SU-DHL-6 (cell line): ENCODE measurements around the gene PCYT2.

ENCODE experiments used
- H2AFZ ChIP-seq: fragments of 200-600 bp; sonication (generic); 2 replicates; pipeline ENCODE4 v1.6.1; 2014; ENCODE audit warnings: low read depth, mild to moderate bottlenecking, moderate library complexity, mixed read lengths, antibody characterized with exemption, low read length; ENCODE audit not compliant: severe bottlenecking
- H3F3A ChIP-seq: fragments of 200-600 bp; shearing (Covaris generic); 2 replicates; pipeline ENCODE4 v1.6.0; 2016; ENCODE audit warnings: antibody characterized with exemption, mild to moderate bottlenecking; ENCODE audit not compliant: insufficient read depth
- H3K27ac ChIP-seq: fragments of 200-600 bp; sonication (generic); 2 replicates; pipeline ENCODE4 v1.5.1; 2016; ENCODE audit warnings: low read depth, mild to moderate bottlenecking, low read length, moderate library complexity, mixed read lengths
- H3K27me3 ChIP-seq: fragments of 200-600 bp; sonication (generic), shearing (Covaris generic); 2 replicates; pipeline ENCODE4 v1.6.0; 2014; ENCODE audit warnings: mild to moderate bottlenecking, low read length
- H3K36me3 ChIP-seq: fragments of 200-600 bp; sonication (generic); 2 replicates; pipeline ENCODE4 v1.6.1; 2014; ENCODE audit warnings: mild to moderate bottlenecking, low read length, mixed read lengths
- H3K4me2 ChIP-seq: fragments of 300-600, 200-600 bp; shearing (Covaris generic), sonication (generic); 2 replicates; pipeline ENCODE4 v1.6.0; 2014; ENCODE audit warnings: low read length, low read depth, mild to moderate bottlenecking; ENCODE audit not compliant: poor library complexity, severe bottlenecking
- H3K4me3 ChIP-seq: fragments of 200-600 bp; sonication (generic); 2 replicates; pipeline ENCODE4 v1.5.1; 2014; ENCODE audit warnings: antibody characterized with exemption, low read length, mild to moderate bottlenecking, mixed read lengths; ENCODE audit not compliant: insufficient read depth, poor library complexity, severe bottlenecking
- H3K79me2 ChIP-seq: fragments of 200-600 bp; sonication (generic); 2 replicates; pipeline ENCODE4 v1.6.1; 2014; ENCODE audit warnings: mild to moderate bottlenecking, low read length, moderate library complexity; ENCODE audit not compliant: insufficient read depth
- H3K9ac ChIP-seq: fragments of 200-600 bp; sonication (generic); 2 replicates; pipeline ENCODE4 v1.7.0; 2014; ENCODE audit warnings: mild to moderate bottlenecking, low read length
- H3K9me2 ChIP-seq: fragments of 200-600 bp; sonication (generic); replicated peaks from 2 replicates; pipeline ENCODE4 v1.6.1; 2014; ENCODE audit warnings: low read length; ENCODE audit not compliant: insufficient read depth
- H3K9me3 ChIP-seq: fragments of 200-600 bp; sonication (generic); 2 replicates; pipeline ENCODE4 v1.6.1; 2014; ENCODE audit warnings: low read length, mixed read lengths; ENCODE audit not compliant: insufficient read depth
- H4K20me1 ChIP-seq: fragments of 200-600 bp; sonication (generic); 2 replicates; pipeline ENCODE4 v1.6.1; 2014; ENCODE audit warnings: low read depth, mild to moderate bottlenecking, antibody characterized with exemption, low read length, moderate library complexity, mixed read lengths
- CTCF ChIP-seq: fragments of 200-600 bp; sonication (generic); IDR thresholded peaks from one replicate; pipeline ENCODE4 v1.5.1; 2017; ENCODE audit warnings: antibody characterized with exemption, mild to moderate bottlenecking, low read length, moderate library complexity; ENCODE audit not compliant: insufficient read depth, poor library complexity, severe bottlenecking
- EZH2phosphoT487 ChIP-seq: fragments of 200-600 bp; sonication (generic), shearing (Covaris generic); conservative IDR thresholded peaks from 2 replicates; pipeline ENCODE4 v1.6.1; 2018; ENCODE audit warnings: mild to moderate bottlenecking, antibody characterized with exemption, low read length, moderate library complexity, mixed read lengths

PCYT2 gene

DNA sequence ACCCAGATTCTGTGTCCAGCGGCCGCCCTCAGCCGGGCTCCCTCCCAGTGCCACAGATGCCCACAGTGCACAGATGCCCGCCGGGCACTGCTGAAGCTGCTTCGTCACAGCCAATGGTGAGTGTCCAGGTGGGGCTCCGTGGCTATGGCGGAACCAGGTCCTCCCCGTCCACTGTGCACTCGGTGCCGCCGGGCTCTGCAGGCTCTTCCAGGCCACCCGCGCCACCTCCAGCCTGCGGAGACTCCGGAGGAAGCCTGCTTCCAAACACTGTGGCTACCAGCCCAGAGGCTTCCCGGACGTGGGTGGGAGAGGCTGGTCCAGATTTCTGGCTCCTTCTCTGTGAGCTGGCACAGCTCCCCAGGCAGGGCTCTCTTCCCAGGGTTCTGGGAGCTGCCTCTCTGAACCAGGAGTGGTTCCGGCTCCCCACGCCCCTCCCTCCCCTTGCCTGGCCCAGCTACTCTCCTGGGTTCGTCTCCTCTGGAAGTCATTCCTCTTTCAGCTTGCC, 28.7 kb upstream of the PCYT2 start:
- H3K4me3 ChIP-seq = peak overlapping the region; percentile 54
- H3K27me3 ChIP-seq = no peaks in the 10 kb centered on the region
- H4K20me1 ChIP-seq = no peaks in the 10 kb centered on the region
- peaks cover 26% of the 10 kb centered on the region for H3K79me2 ChIP-seq
- TF ChIP-seq EZH2phosphoT487 (no peak), CTCF (no peak)
- H3K9me2 ChIP-seq = no peaks in the 10 kb centered on the region
- H3K9ac ChIP-seq = peak overlapping the region; percentile 73
- peak overlapping the region; percentile 98 for H3K27ac ChIP-seq
- peaks cover 50% of the 10 kb centered on the region for H3F3A ChIP-seq
- peak overlapping the region; percentile 63 for H3K4me2 ChIP-seq
- no peaks in the 10 kb centered on the region for H3K9me3 ChIP-seq
- H3K36me3 ChIP-seq = no peaks in the 10 kb centered on the region
- H2AFZ ChIP-seq = no peak overlapping the region

GRCh38 chr17:81939218-81939617, 28.0 kb upstream of the PCYT2 start:
- Histone ChIP-seq H3K4me2 (peak overlapping the region; percentile 63), H3K27ac (peak overlapping the region; percentile 98), H2AFZ (no peak overlapping the region), H3K9me3 (no peaks in the 10 kb centered on the region), H3F3A (peaks cover 45% of the 10 kb centered on the region), H3K36me3 (no peaks in the 10 kb centered on the region), H3K27me3 (no peaks in the 10 kb centered on the region), H3K9me2 (no peaks in the 10 kb centered on the region), H3K9ac (peak overlapping the region; percentile 73), H4K20me1 (no peaks in the 10 kb centered on the region), H3K79me2 (peaks cover 26% of the 10 kb centered on the region), H3K4me3 (peak overlapping the region; percentile 54)
- no peak for TF ChIP-seq CTCF
- no peak for TF ChIP-seq EZH2phosphoT487

DNA sequence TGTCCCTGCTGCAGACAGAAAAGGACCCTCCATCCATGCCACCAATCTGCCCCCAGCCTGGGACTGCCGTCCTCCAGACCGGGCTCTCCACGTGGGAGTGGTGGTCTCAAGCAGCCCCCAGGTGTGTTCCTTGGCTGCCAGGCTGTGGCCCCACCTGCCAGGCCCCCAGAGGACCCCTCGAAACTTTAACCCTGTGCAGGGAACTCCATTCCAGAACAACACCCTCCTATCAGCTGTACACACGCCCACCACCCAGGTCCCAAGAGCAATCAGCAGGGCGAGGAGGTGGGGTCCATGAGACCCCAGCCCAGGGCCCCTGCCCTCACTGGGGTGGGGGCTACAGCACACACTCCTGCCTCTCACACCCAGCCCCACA, 24.5 kb upstream of the PCYT2 start:
- no peaks in the 10 kb centered on the region for H3K9me2 ChIP-seq
- H3K9me3 ChIP-seq = no peaks in the 10 kb centered on the region
- peak overlapping the region; percentile 55 for H3K4me2 ChIP-seq
- no peak overlapping the region for H2AFZ ChIP-seq
- no peak overlapping the region for H3K4me3 ChIP-seq
- H3F3A ChIP-seq = peaks cover 38% of the 10 kb centered on the region
- no peaks in the 10 kb centered on the region for H3K27me3 ChIP-seq
- H3K79me2 ChIP-seq = peaks cover 19% of the 10 kb centered on the region
- H4K20me1 ChIP-seq = no peaks in the 10 kb centered on the region
- H3K9ac ChIP-seq = peak overlapping the region; percentile 73
- peak overlapping the region; percentile 79 for H3K27ac ChIP-seq
- no peaks in the 10 kb centered on the region for H3K36me3 ChIP-seq
- TF ChIP-seq EZH2phosphoT487 (no peak), CTCF (no peak)
